GM18508 (cell line): Measurements from ENCODE around the gene SRP72.
A peak's percentile ranks its signal among the peaks of the same experiment; 100 is the strongest.

Experiments used
- ATAC-seq: cut with Tn5 transposase; IDR thresholded peaks from one replicate; pipeline ENCODE4 v1.9.1; 2021; ENCODE audit warnings: moderate number of reproducible peaks; ENCODE audit not compliant: insufficient read depth, unreplicated experiment

The SRP72 gene

GRCh38 chr4:56535915-56536314, 68.5 kb downstream of the SRP72 start:
- ATAC-seq, result no peak

- no peak for ATAC-seq
Observed at GRCh38 chr4:56537147-56537546, 69.7 kb downstream of the SRP72 start.

GRCh38 chr4:56540826-56541225, 73.4 kb downstream of the SRP72 start:
- ATAC-seq, result no peak

GRCh38 chr4:56544573-56545131, 77.2 kb downstream of the SRP72 start:
- ATAC-seq, result peak; percentile 78

- no peak for ATAC-seq
Observed at GRCh38 chr4:56550642-56551041, 83.2 kb downstream of the SRP72 start.

GRCh38 chr4:56551516-56551915, 84.1 kb downstream of the SRP72 start:
- no peak for ATAC-seq

GRCh38 chr4:56552273-56552672, 84.9 kb downstream of the SRP72 start:
- no peak for ATAC-seq
